ENCODE measurements around the gene CCDC197.

Gene CCDC197

DNA sequence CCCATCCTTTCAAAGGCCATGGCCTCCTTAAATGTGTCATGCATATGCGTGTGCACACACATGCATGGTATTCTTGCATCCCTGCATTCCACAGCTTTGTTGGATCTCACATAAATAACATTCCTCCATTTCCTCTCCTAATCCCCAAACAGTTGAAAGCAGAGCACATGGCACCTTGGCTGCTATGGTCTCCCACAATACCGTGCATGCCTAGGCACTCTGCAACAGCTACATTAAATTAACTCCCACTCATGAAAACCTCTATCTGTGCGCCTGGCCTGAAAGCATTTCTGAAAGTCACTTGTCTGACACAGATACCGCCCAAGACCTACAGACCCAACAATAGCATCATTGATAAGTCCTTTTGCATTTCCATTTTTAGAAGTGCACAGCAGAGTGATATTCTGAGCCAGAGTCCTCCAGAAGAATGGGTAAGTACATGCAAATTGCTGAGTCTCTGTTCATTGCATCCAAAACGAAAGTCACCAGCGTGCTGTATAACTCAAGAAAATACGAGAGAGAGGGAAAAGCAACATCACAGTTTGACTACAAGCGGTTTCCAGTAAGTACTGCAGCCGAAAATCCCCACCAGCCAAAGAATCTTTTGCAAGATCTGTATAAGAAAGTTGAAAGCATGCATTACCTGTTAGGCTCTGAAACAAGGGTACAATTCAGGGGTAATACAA lies 21.2 kb upstream of the CCDC197 start:
- H3K4me1 ChIP-seq (ENCODE audit: control insufficient read depth, insufficient read depth, low read length) = no peaks in the 10 kb centered on the region
- ChIA-PET POLR2A (no interaction called here), CTCF (interaction anchor here (1.6 kb wide), 1 partner anchor 36 kb away, joined by 6 read pairs; no protein-coding TSS in a partner anchor)

DNA sequence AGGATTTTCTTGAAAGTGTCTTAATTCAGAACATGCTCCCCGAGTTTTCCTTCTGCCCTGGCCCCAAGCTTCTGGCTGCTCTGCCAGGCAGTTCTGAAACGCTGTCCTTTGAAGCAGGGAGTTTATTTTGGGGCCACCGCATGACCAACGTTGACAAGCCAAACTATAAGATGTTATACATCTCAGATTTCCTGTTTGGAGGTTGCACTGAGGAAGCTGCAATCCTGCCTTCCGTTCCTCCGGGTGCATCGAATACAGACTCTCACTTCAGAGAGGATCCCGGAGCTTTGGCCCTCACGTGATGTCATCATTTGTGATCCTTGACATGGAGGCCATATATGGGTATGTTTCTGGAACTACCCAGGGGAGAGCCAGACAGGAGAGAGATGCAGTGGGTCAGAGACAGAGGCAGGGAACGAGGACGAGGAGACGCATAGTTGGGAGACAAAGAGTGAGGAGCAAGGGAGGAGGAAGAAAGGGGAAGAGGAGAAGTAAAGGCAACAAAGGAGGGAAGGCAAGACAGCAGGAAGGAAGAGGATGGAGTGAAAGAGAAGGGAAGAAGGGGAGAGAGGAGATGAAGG lies 20.5 kb upstream of the CCDC197 start, which contains the start of gene ASB2:
Gene ASB2, minus strand, starts transcription at position 94 of the 581 bp plus-strand sequence. CDS start 12,031 bp downstream, outside the sequence.
- H3K27ac ChIP-seq (ENCODE audit: extremely low read depth, low read depth, low read length) = no peak within 1 kb of the TSS
- TF ChIP-seq, protein P1, sequence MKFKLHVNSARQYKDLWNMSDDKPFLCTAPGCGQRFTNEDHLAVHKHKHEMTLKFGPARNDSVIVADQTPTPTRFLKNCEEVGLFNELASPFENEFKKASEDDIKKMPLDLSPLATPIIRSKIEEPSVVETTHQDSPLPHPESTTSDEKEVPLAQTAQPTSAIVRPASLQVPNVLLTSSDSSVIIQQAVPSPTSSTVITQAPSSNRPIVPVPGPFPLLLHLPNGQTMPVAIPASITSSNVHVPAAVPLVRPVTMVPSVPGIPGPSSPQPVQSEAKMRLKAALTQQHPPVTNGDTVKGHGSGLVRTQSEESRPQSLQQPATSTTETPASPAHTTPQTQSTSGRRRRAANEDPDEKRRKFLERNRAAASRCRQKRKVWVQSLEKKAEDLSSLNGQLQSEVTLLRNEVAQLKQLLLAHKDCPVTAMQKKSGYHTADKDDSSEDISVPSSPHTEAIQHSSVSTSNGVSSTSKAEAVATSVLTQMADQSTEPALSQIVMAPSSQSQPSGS (tag by site-specific recombination; IDR thresholded peaks at IDR 0.05; ENCODE audit: low read depth) = 0 out of 2 replicates have a peak, but pooled peaks have one; percentile 67
- no peak for TF ChIP-seq ZBTB1 (tag by site-specific recombination; IDR thresholded peaks at IDR 0.05)
- CTCF ChIA-PET = interaction anchor here (0.7 to 1.2 kb wide), 2 partner anchors 17 to 37 kb away, joined by 3 to 4 read pairs; no protein-coding TSS in a partner anchor
- H3K36me3 ChIP-seq (ENCODE audit: control insufficient read depth in 2 of 2, insufficient read depth in 1 of 2, low read length in 2 of 2) = no peaks in the 10 kb centered on the region
- H3K4me3 ChIP-seq (ENCODE audit: low read depth, low read length) = no peak within 1 kb of the TSS
- no peaks in the 10 kb centered on the region for H3K9me3 ChIP-seq (ENCODE audit: control insufficient read depth, insufficient read depth, low read depth, low read length)
- no peaks in the 10 kb centered on the region for H3K4me1 ChIP-seq (ENCODE audit: control insufficient read depth, insufficient read depth, low read length)
- POLR2A ChIA-PET = no interaction called here

More for the DNA sequence above, 21.2 kb upstream of the CCDC197 start:
- H3K4me3 ChIP-seq (ENCODE audit: low read depth, low read length) = no peak overlapping the region
- H3K9me3 ChIP-seq (ENCODE audit: control insufficient read depth, insufficient read depth, low read depth, low read length) = no peaks in the 10 kb centered on the region
- H3K36me3 ChIP-seq (ENCODE audit: control insufficient read depth in 2 of 2, insufficient read depth in 1 of 2, low read length in 2 of 2) = no peaks in the 10 kb centered on the region
- TF ChIP-seq ZNF658 (tag by site-specific recombination; IDR thresholded peaks at IDR 0.05) = no peak
- no peak for TF ChIP-seq ZNF138 (tag by site-specific recombination; IDR thresholded peaks at IDR 0.05; ENCODE audit: borderline replicate concordance)
- no peak for TF ChIP-seq ZNF155 (tag by site-specific recombination; IDR thresholded peaks at IDR 0.05)
- no peak for TF ChIP-seq ZNF677 (tag by site-specific recombination; IDR thresholded peaks at IDR 0.05)
- no peak for TF ChIP-seq SP2 (tag by site-specific recombination; IDR thresholded peaks at IDR 0.05)
- TF ChIP-seq ZNF626 (tag by site-specific recombination; IDR thresholded peaks at IDR 0.05) = no peak
- no peak for TF ChIP-seq ZNF157 (tag by site-specific recombination; IDR thresholded peaks at IDR 0.05)
- TF ChIP-seq, protein P2, sequence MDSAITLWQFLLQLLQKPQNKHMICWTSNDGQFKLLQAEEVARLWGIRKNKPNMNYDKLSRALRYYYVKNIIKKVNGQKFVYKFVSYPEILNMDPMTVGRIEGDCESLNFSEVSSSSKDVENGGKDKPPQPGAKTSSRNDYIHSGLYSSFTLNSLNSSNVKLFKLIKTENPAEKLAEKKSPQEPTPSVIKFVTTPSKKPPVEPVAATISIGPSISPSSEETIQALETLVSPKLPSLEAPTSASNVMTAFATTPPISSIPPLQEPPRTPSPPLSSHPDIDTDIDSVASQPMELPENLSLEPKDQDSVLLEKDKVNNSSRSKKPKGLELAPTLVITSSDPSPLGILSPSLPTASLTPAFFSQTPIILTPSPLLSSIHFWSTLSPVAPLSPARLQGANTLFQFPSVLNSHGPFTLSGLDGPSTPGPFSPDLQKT (IDR thresholded peaks at IDR 0.05; ENCODE audit: borderline replicate concordance, low read depth, low read length) = no peak
- H3K27ac ChIP-seq (ENCODE audit: extremely low read depth, low read depth, low read length) = no peak overlapping the region

DNA sequence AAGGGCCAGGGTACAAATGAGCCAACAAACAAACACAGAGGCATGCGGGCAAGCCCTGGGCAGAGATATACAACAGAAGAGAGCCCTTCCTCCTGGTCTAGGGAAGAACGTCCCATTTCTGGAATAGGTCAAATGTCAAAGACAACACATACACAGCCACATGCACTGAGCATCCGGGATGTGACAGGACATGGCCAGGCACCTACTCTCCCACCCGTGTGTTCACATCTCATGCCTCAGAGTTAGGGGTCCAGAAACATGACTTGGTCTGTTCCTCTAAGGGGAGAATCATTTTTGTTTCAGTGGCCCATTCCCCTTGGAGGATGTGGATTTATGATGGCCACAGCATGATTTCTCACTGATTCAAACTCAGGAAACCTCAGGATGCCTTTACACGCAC lies 19.9 kb upstream of the CCDC197 start:
- Histone ChIP-seq H3K27ac (ENCODE audit: extremely low read depth, low read depth, low read length) (no peak overlapping the region), H3K4me1 (ENCODE audit: control insufficient read depth, insufficient read depth, low read length) (no peaks in the 10 kb centered on the region), H3K9me3 (ENCODE audit: control insufficient read depth, insufficient read depth, low read depth, low read length) (no peaks in the 10 kb centered on the region), H3K4me3 (ENCODE audit: low read depth, low read length) (no peak overlapping the region), H3K36me3 (ENCODE audit: control insufficient read depth in 2 of 2, insufficient read depth in 1 of 2, low read length in 2 of 2) (no peaks in the 10 kb centered on the region)
- ChIA-PET CTCF (interaction anchor here (0.7 to 1.2 kb wide), 2 partner anchors 17 to 37 kb away, joined by 3 to 4 read pairs; no protein-coding TSS in a partner anchor), POLR2A (no interaction called here)
- TF ChIP-seq ZNF341 (tag by site-specific recombination; IDR thresholded peaks at IDR 0.05; ENCODE audit: low read depth) (no peak), ZNF626 (tag by site-specific recombination; IDR thresholded peaks at IDR 0.05) (no peak), SP2 (tag by site-specific recombination; IDR thresholded peaks at IDR 0.05) (no peak), ZNF132 (tag by site-specific recombination; IDR thresholded peaks at IDR 0.05; ENCODE audit: borderline replicate concordance) (no peak), ZNF221 (tag by site-specific recombination; IDR thresholded peaks at IDR 0.05; ENCODE audit: borderline replicate concordance) (no peak), KLF16 (tag by site-specific recombination; IDR thresholded peaks at IDR 0.05) (no peak), ZNF558 (tag by site-specific recombination; IDR thresholded peaks at IDR 0.05) (no peak), ZNF549 (tag by site-specific recombination; IDR thresholded peaks at IDR 0.05) (no peak), ZNF623 (tag by site-specific recombination; IDR thresholded peaks at IDR 0.05) (no peak), ZBTB20 (tag by site-specific recombination; IDR thresholded peaks at IDR 0.05) (no peak), ZNF747 (tag by site-specific recombination; IDR thresholded peaks at IDR 0.05) (no peak), ZNF792 (tag by site-specific recombination; IDR thresholded peaks at IDR 0.05) (no peak), ZEB2 (tag by site-specific recombination; IDR thresholded peaks at IDR 0.05) (no peak), ZNF112 (tag by site-specific recombination; IDR thresholded peaks at IDR 0.05) (no peak), GLIS2 (tag by site-specific recombination; IDR thresholded peaks at IDR 0.05) (no peak), ZNF654 (tag by site-specific recombination; IDR thresholded peaks at IDR 0.05; ENCODE audit: low read depth) (no peak), ZNF202 (tag by site-specific recombination; IDR thresholded peaks at IDR 0.05; ENCODE audit: borderline replicate concordance) (no peak), ZNF785 (tag by site-specific recombination; IDR thresholded peaks at IDR 0.05) (no peak)
- TF ChIP-seq, protein P3, sequence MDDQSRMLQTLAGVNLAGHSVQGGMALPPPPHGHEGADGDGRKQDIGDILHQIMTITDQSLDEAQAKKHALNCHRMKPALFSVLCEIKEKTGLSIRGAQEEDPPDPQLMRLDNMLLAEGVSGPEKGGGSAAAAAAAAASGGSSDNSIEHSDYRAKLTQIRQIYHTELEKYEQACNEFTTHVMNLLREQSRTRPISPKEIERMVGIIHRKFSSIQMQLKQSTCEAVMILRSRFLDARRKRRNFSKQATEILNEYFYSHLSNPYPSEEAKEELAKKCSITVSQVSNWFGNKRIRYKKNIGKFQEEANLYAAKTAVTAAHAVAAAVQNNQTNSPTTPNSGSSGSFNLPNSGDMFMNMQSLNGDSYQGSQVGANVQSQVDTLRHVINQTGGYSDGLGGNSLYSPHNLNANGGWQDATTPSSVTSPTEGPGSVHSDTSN (CRISPR knock-in tag; IDR thresholded peaks at IDR 0.05) = no peak
